Measurements from ENCODE around the gene ZNF534. TPM values are rescaled to one million over a fixed set of nuclear protein-coding genes. Genes with fewer than 3 reads are reported as not detected.

ZNF534 gene
- not detected in 2 replicates for total RNA-seq

- H3K4me3 ChIP-seq (ENCODE audit: low read depth, low read length): no peak within 1 kb of the TSS
- no peak for DNase-seq (ENCODE audit: low read depth)
Observed at GRCh38 chr19:52428937-52429336, at the start of gene ZNF534. ZNF534 (plus strand) TSS chr19:52429148; CDS start chr19:52431475, 2,327 bp downstream.

GRCh38 chr19:52391135-52391534 is 37.8 kb upstream of the ZNF534 start:
- TF ChIP-seq CTCF (IDR thresholded peaks at IDR 0.05; ENCODE audit: insufficient read depth, low read length, poor library complexity, severe bottlenecking): no peak
- no peaks in the 10 kb centered on the region for H3K27me3 ChIP-seq (ENCODE audit: control insufficient read depth, insufficient read depth, low read length)
- no peak for DNase-seq (ENCODE audit: low read depth)
- H3K36me3 ChIP-seq (ENCODE audit: control insufficient read depth, insufficient read depth, low read length): peaks cover 1% of the 10 kb centered on the region
- no peak overlapping the region for H3K4me3 ChIP-seq (ENCODE audit: low read depth, low read length)

More at GRCh38 chr19:52428937-52429336, at the start of gene ZNF534:
- Histone ChIP-seq H3K36me3 (ENCODE audit: control insufficient read depth, insufficient read depth, low read length) (no peaks in the 10 kb centered on the region), H3K27me3 (ENCODE audit: control insufficient read depth, insufficient read depth, low read length) (no peaks in the 10 kb centered on the region)
- no peak for TF ChIP-seq CTCF (IDR thresholded peaks at IDR 0.05; ENCODE audit: insufficient read depth, low read length, poor library complexity, severe bottlenecking)

- TF ChIP-seq CTCF (IDR thresholded peaks at IDR 0.05; ENCODE audit: insufficient read depth, low read length, poor library complexity, severe bottlenecking): no peak
- H3K27me3 ChIP-seq (ENCODE audit: control insufficient read depth, insufficient read depth, low read length): no peaks in the 10 kb centered on the region
Observed at GRCh38 chr19:52397310-52398080, 31.5 kb upstream of the ZNF534 start, which contains the start of gene ZNF528. ZNF528 (plus strand) TSS chr19:52397849; CDS start chr19:52402014, 4,165 bp downstream.

DNA sequence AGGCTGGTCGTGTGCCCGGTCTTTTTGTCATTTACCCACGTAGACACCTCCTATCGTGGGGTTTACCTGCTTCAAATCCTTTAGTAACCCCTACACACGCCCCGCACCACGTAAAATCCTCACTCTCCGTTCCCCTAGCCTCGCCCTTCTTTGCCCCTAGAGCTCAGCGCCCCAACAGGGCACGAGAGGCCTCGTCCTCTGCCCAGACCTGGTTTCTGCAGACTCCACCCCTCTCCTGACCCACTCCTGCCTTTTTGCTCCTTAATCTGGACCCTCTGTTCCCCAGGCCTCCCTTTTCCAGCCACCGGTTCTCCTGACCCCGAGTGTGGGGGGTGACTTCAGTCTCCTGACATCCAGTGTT is 30.9 kb upstream of the ZNF534 start:
- DNase-seq (ENCODE audit: low read depth): no peak
- peak overlapping the region; percentile 89 for H3K4me3 ChIP-seq (ENCODE audit: low read depth, low read length)
- no peaks in the 10 kb centered on the region for H3K27me3 ChIP-seq (ENCODE audit: control insufficient read depth, insufficient read depth, low read length)
- peaks cover 1% of the 10 kb centered on the region for H3K36me3 ChIP-seq (ENCODE audit: control insufficient read depth, insufficient read depth, low read length)
- TF ChIP-seq CTCF (IDR thresholded peaks at IDR 0.05; ENCODE audit: insufficient read depth, low read length, poor library complexity, severe bottlenecking): no peak

More at GRCh38 chr19:52397310-52398080, 31.5 kb upstream of the ZNF534 start, which contains the start of gene ZNF528:
- peaks cover 1% of the 10 kb centered on the region for H3K36me3 ChIP-seq (ENCODE audit: control insufficient read depth, insufficient read depth, low read length)
- DNase-seq (ENCODE audit: low read depth): peak; percentile 71
- H3K4me3 ChIP-seq (ENCODE audit: low read depth, low read length): peak within 1 kb of the TSS; percentile 89

DNA sequence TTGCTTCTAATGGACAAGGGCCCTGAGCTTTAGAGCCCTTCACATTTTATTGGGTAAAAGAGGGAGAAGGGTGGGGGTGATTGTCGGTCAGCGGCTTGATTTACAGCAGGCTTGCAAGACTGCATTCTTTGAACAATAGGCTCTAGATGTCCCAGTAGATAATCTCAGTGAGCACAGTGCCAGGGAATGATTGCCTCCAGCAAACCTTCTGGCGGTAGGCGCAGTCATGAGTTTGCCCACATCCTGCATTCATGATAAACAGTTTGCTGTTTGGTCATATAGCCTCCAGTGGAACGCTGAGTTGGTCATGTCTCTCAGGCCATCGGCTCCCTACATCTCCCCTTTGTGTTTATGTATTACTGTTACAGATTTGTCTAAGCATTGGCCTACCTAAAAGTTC is 18.7 kb upstream of the ZNF534 start:
- Histone ChIP-seq H3K4me3 (ENCODE audit: low read depth, low read length) (no peak overlapping the region), H3K36me3 (ENCODE audit: control insufficient read depth, insufficient read depth, low read length) (no peaks in the 10 kb centered on the region), H3K27me3 (ENCODE audit: control insufficient read depth, insufficient read depth, low read length) (no peaks in the 10 kb centered on the region)
- DNase-seq (ENCODE audit: low read depth): no peak
- TF ChIP-seq CTCF (IDR thresholded peaks at IDR 0.05; ENCODE audit: insufficient read depth, low read length, poor library complexity, severe bottlenecking): no peak

Data from kidney epithelial cell (primary cell).